BLaER1 treated with 17β-estradiol and CSF1 and Interleukin-3, amounts not matched to agents 10 nM and 100 nM (cell line): ENCODE data around the gene NDUFB1.

Source experiments
- H3K27ac ChIP-seq, 11 experiments: shearing (Covaris generic); formaldehyde crosslinking; 2 replicates each; pipeline ENCODE4 v1.8.1; 2022
- H3K27me3 ChIP-seq, 11 experiments: shearing (Covaris generic); formaldehyde crosslinking; 2 replicates each; pipeline ENCODE4 v1.8.1; 2022
- H3K36me3 ChIP-seq, 11 experiments: shearing (Covaris generic); formaldehyde crosslinking; 2 replicates each; pipeline ENCODE4 v1.8.1; 2022
- H3K4me1 ChIP-seq, 10 experiments: shearing (Covaris generic); formaldehyde crosslinking; 2 replicates each; pipeline ENCODE4 v1.8.1; 2022
- H3K4me2 ChIP-seq, 11 experiments: shearing (Covaris generic); formaldehyde crosslinking; 2 replicates each; pipeline ENCODE4 v1.8.1; 2022
- H3K4me3 ChIP-seq, 10 experiments: shearing (Covaris generic); formaldehyde crosslinking; 2 replicates each; pipeline ENCODE4 v1.8.1; 2022
- H3K9ac ChIP-seq, 11 experiments: shearing (Covaris generic); formaldehyde crosslinking; 2 replicates each; pipeline ENCODE4 v1.8.1; 2022
- H3K9me3 ChIP-seq, 11 experiments: shearing (Covaris generic); formaldehyde crosslinking; replicated peaks in 1 of 11; 2 replicates each; pipeline ENCODE4 v1.8.1; 2022
- H4K20me1 ChIP-seq, 11 experiments: shearing (Covaris generic); formaldehyde crosslinking; 2 replicates each; pipeline ENCODE4 v1.8.1; 2022
- Cebpa-rat ChIP-seq, 11 experiments: shearing (Covaris generic); IDR thresholded peaks; 2 replicates each; pipeline ENCODE4 v1.8.1; 2022

Gene NDUFB1

DNA sequence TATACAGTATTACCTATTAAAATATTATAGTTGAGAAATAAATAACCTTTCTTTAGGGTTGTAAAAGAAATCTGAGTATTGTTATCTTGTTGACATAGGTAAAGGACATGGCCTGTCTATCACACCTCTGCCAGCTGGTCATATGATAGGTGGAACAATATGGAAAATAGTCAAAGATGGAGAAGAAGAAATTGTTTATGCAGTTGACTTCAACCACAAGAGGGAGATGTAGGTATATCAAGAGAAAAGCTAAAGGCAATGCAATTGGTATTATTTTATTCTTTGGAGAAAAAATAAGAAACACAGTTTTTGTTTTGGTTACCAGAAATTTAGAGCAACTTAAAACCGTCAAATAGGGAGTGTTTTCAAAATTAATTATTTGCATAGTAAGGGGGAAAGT lies 13.8 kb upstream of the NDUFB1 start:
- peaks cover 88 to 100% (median 98%) of the 10 kb centered on the region in 11 experiments for H3K36me3 ChIP-seq

GRCh38 chr14:92134456-92134855 lies 12.9 kb upstream of the NDUFB1 start:
- H3K27me3 ChIP-seq, result no peaks in the 10 kb centered on the region
- no peak for TF ChIP-seq Cebpa-rat (IDR thresholded peaks at IDR 0.05)
- peaks cover 0 to 14% (median 4%) of the 10 kb centered on the region in 11 experiments; a peak in 8 of 22 replicates for H4K20me1 ChIP-seq
- H3K27ac ChIP-seq, result peak overlapping the region in 1 of 11 experiments; percentile 17; a peak in 1 of 22 replicates
- peaks cover 0 to 22% (median 11%) of the 10 kb centered on the region in 10 experiments; a peak in 13 of 20 replicates for H3K4me1 ChIP-seq
- no peak overlapping the region for H3K4me3 ChIP-seq
- peaks cover 84 to 100% (median 98%) of the 10 kb centered on the region in 11 experiments for H3K36me3 ChIP-seq
- H3K9me3 ChIP-seq, result no peaks in the 10 kb centered on the region
- no peak overlapping the region for H3K9ac ChIP-seq
- no peak overlapping the region for H3K4me2 ChIP-seq

More for the DNA sequence above, 13.8 kb upstream of the NDUFB1 start:
- H3K4me3 ChIP-seq, result no peak overlapping the region
- H3K4me1 ChIP-seq, result peaks cover 0 to 22% (median 11%) of the 10 kb centered on the region in 10 experiments; a peak in 13 of 20 replicates
- H3K9ac ChIP-seq, result no peak overlapping the region
- no peak overlapping the region for H3K27ac ChIP-seq
- H3K9me3 ChIP-seq, result no peaks in the 10 kb centered on the region
- H3K4me2 ChIP-seq, result no peak overlapping the region
- no peak for TF ChIP-seq Cebpa-rat (IDR thresholded peaks at IDR 0.05)
- H3K27me3 ChIP-seq, result no peaks in the 10 kb centered on the region
- peaks cover 0 to 7% (median 0%) of the 10 kb centered on the region in 11 experiments; a peak in 4 of 22 replicates for H4K20me1 ChIP-seq

DNA sequence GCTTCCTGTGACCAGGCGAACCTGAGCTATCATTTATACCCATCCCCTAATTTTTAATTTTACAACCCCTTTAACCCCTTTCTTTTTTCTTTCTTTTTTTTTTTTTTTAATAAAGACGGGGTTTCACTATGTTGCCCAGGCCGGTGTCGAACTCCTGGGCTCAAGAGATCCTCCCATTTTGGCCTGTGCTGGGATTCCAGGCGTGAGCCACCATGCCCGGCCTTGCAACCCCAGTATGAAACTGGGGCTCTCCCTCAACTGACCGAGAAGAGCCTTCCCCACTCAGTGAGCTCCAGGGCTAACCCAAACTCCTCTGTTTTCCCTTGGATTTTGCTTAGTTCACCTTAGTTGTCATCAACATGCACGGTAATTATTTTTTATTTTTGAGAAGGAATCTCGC lies 1.3 kb upstream of the NDUFB1 start:
- peak overlapping the region; percentile 78 to 96 (median 84) for H3K4me3 ChIP-seq
- peaks cover 0 to 18% (median 0%) of the 10 kb centered on the region in 11 experiments; a peak in 3 of 22 replicates for H4K20me1 ChIP-seq
- no peaks in the 10 kb centered on the region for H3K27me3 ChIP-seq
- no peaks in the 10 kb centered on the region for H3K9me3 ChIP-seq
- H3K4me1 ChIP-seq, result peaks cover 24 to 58% (median 45%) of the 10 kb centered on the region in 10 experiments
- H3K27ac ChIP-seq, result peak overlapping the region; percentile 96 to 100 (median 99)
- H3K4me2 ChIP-seq, result peak overlapping the region; percentile 80 to 96 (median 90)
- peaks cover 34 to 66% (median 50%) of the 10 kb centered on the region in 11 experiments; a peak in 21 of 22 replicates for H3K36me3 ChIP-seq
- no peak for TF ChIP-seq Cebpa-rat (IDR thresholded peaks at IDR 0.05)
- peak overlapping the region; percentile 95 to 100 (median 99) for H3K9ac ChIP-seq

- Histone ChIP-seq H3K36me3 (peaks cover 35 to 66% (median 50%) of the 10 kb centered on the region in 11 experiments; a peak in 21 of 22 replicates), H3K9me3 (no peaks in the 10 kb centered on the region), H3K4me2 (peak overlapping the region; percentile 80 to 96 (median 90)), H3K27me3 (no peaks in the 10 kb centered on the region), H4K20me1 (peaks cover 0 to 22% (median 0%) of the 10 kb centered on the region in 11 experiments; a peak in 3 of 22 replicates), H3K27ac (peak overlapping the region; percentile 96 to 100 (median 99)), H3K4me3 (peak overlapping the region; percentile 78 to 96 (median 84)), H3K4me1 (peaks cover 24 to 62% (median 47%) of the 10 kb centered on the region in 10 experiments), H3K9ac (peak overlapping the region; percentile 95 to 100 (median 99))
- TF ChIP-seq Cebpa-rat (IDR thresholded peaks at IDR 0.05), result no peak
These were observed 808 bp upstream of the NDUFB1 start for GRCh38 chr14:92122351-92122677.

DNA sequence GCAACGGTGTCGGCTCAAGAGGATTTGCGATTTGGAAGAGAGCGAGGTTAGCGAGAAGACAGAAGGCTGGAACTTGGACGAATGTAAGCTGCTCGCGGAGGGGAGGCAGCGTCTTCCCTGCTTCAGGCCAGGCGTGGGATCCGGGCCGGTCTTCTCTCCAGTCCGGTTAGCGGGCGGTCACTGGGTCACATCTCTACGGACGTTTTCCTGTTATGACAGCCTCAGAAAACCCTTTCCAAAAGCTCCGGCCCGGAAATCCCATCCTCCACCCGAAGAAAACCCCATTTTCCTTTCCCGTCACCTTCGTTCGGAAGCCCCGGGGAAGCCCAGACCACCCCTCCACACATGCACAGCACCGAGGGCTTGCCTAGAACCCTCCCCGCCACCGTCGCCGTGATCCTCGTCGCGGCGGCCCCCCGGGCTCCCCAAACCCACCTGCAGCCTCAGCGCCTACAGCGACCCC lies 268 bp downstream of the NDUFB1 start:
- peak overlapping the region; percentile 78 to 96 (median 84) for H3K4me3 ChIP-seq
- no peaks in the 10 kb centered on the region for H3K27me3 ChIP-seq
- peak overlapping the region; percentile 95 to 100 (median 99) for H3K9ac ChIP-seq
- TF ChIP-seq Cebpa-rat (IDR thresholded peaks at IDR 0.05), result no peak
- peak overlapping the region; percentile 96 to 100 (median 99) for H3K27ac ChIP-seq
- peaks cover 28 to 66% (median 47%) of the 10 kb centered on the region in 11 experiments; a peak in 21 of 22 replicates for H3K36me3 ChIP-seq
- H3K9me3 ChIP-seq, result no peaks in the 10 kb centered on the region
- H3K4me1 ChIP-seq, result peaks cover 31 to 73% (median 50%) of the 10 kb centered on the region in 10 experiments
- H4K20me1 ChIP-seq, result peaks cover 0 to 31% (median 0%) of the 10 kb centered on the region in 11 experiments; a peak in 5 of 22 replicates
- peak overlapping the region; percentile 74 to 96 (median 90) for H3K4me2 ChIP-seq

GRCh38 chr14:92109490-92109889 lies 12.0 kb downstream of the NDUFB1 start:
- TF ChIP-seq Cebpa-rat (IDR thresholded peaks at IDR 0.05), result no peak
- H3K9ac ChIP-seq, result no peak overlapping the region
- H4K20me1 ChIP-seq, result peaks cover 0 to 14% (median under 1%) of the 10 kb centered on the region in 11 experiments; a peak in 8 of 22 replicates
- H3K4me3 ChIP-seq, result no peak overlapping the region
- no peak overlapping the region for H3K27ac ChIP-seq
- H3K4me1 ChIP-seq, result peaks cover 12 to 30% (median 19%) of the 10 kb centered on the region in 10 experiments
- no peaks in the 10 kb centered on the region for H3K9me3 ChIP-seq
- no peaks in the 10 kb centered on the region for H3K27me3 ChIP-seq
- H3K36me3 ChIP-seq, result peaks cover 0 to 3% (median 1%) of the 10 kb centered on the region in 11 experiments; a peak in 8 of 22 replicates
- H3K4me2 ChIP-seq, result peak overlapping the region in 2 of 11 experiments; percentile 3 to 15; a peak in 1 of 22 replicates

GRCh38 chr14:92108345-92109254 lies 12.9 kb downstream of the NDUFB1 start:
- TF ChIP-seq Cebpa-rat (IDR thresholded peaks at IDR 0.05), result no peak
- no peaks in the 10 kb centered on the region for H3K27me3 ChIP-seq
- H3K36me3 ChIP-seq, result 0 out of 22 replicates have a peak, but pooled peaks cover 0 to under 1% (median 0%) of the 10 kb centered on the region in 11 experiments
- H3K4me2 ChIP-seq, result peak overlapping the region in 6 of 11 experiments; percentile 11 to 35 (median 14); a peak in 6 of 22 replicates
- H3K4me3 ChIP-seq, result no peak overlapping the region
- no peak overlapping the region for H3K9ac ChIP-seq
- H3K9me3 ChIP-seq, result no peaks in the 10 kb centered on the region
- H3K4me1 ChIP-seq, result peaks cover 17 to 38% (median 23%) of the 10 kb centered on the region in 10 experiments
- H3K27ac ChIP-seq, result no peak overlapping the region
- peaks cover 0 to 23% (median 9%) of the 10 kb centered on the region in 11 experiments; a peak in 9 of 22 replicates for H4K20me1 ChIP-seq

- peaks cover 9 to 46% (median 32%) of the 10 kb centered on the region in 11 experiments; a peak in 17 of 22 replicates for H4K20me1 ChIP-seq
- no peak for TF ChIP-seq Cebpa-rat (IDR thresholded peaks at IDR 0.05)
- peak within 1 kb of the TSS; percentile 84 to 97 (median 93) for H3K9ac ChIP-seq
- H3K27me3 ChIP-seq, result no peaks in the 10 kb centered on the region
- peak within 1 kb of the TSS; percentile 62 to 99 (median 86) for H3K4me3 ChIP-seq
- H3K27ac ChIP-seq, result peak within 1 kb of the TSS; percentile 78 to 97 (median 92)
- H3K4me2 ChIP-seq, result peak within 1 kb of the TSS; percentile 70 to 97 (median 91)
- H3K4me1 ChIP-seq, result peaks cover 21 to 53% (median 31%) of the 10 kb centered on the region in 10 experiments
- H3K36me3 ChIP-seq, result 0 out of 22 replicates have a peak, but pooled peaks cover 0 to 3% (median 0%) of the 10 kb centered on the region in 11 experiments
- no peaks in the 10 kb centered on the region for H3K9me3 ChIP-seq
These were observed 15.2 kb downstream of the NDUFB1 start, which contains the start of gene ATXN3 for GRCh38 chr14:92106143-92106926. Gene ATXN3, minus strand, starts transcription at chr14:92106582. Its CDS starts 30 bp downstream, at chr14:92106552.
